Spleen (tissue), 11 donors: ENCODE results near the gene ANKRD42. TPM values are rescaled to one million over a fixed set of nuclear protein-coding genes. Genes with fewer than 3 reads are reported as not detected.
A peak's percentile ranks its signal among the peaks of the same experiment; 100 is the strongest.

Experiments used
- DNase-seq: peaks from one replicate; pipeline ENCODE4 v3.0.0-alpha.2; 2020
- H3K27ac ChIP-seq, 8 donors: fragments of 200-600 bp; sonication (generic) in 7 of 8; 1 replicate in 4 of 8; 2 replicates in 4 of 8; pipeline versions ENCODE4 v1.5.0 to v1.8.0; 2016 to 2021; ENCODE audit warnings: inconsistent platforms in 4 of 8, mild to moderate bottlenecking in 4 of 8, moderate library complexity in 1 of 8
- H3K27me3 ChIP-seq, 7 donors: fragments of 200-600 bp; sonication (generic) in 6 of 7; replicated peaks in 1 of 7; 1 replicate in 4 of 7; 2 replicates in 3 of 7; pipeline versions ENCODE4 v1.5.0 to v1.8.0; 2016 to 2021; ENCODE audit warnings: inconsistent platforms in 3 of 7, mild to moderate bottlenecking in 1 of 7
- H3K36me3 ChIP-seq, 6 donors: fragments of 200-600 bp; sonication (generic) in 5 of 6; 1 replicate in 4 of 6; 2 replicates in 2 of 6; pipeline versions ENCODE4 v1.5.0 to v1.8.0; 2016 to 2021; ENCODE audit warnings: inconsistent platforms in 2 of 6
- H3K4me1 ChIP-seq, 6 donors: fragments of 200-600 bp; sonication (generic) in 5 of 6; 1 replicate in 3 of 6; 2 replicates in 3 of 6; pipeline versions ENCODE4 v1.5.0 to v1.8.0; 2016 to 2021; ENCODE audit warnings: inconsistent platforms in 3 of 6
- H3K4me3 ChIP-seq, 8 donors: fragments of 200-600 bp; sonication (generic) in 7 of 8; 1 replicate in 4 of 8; 2 replicates in 4 of 8; pipeline versions ENCODE4 v1.5.0 to v1.8.0; 2016 to 2021; ENCODE audit warnings: inconsistent platforms in 4 of 8, mild to moderate bottlenecking in 4 of 8, moderate library complexity in 2 of 8
- H3K9me3 ChIP-seq, 8 donors: fragments of 200-600 bp; sonication (generic) in 7 of 8; 1 replicate in 4 of 8; 2 replicates in 4 of 8; pipeline versions ENCODE4 v1.5.0 to v1.8.0; 2016 to 2021; ENCODE audit warnings: inconsistent platforms in 4 of 8
- CTCF ChIP-seq, 11 experiments: fragments of 200-600 bp in 7 of 11; fragments of 450-650 bp in 4 of 11; sonication (generic) in 4 of 11; IDR thresholded peaks in 8 of 11; conservative IDR thresholded peaks in 3 of 11; 1 replicate in 7 of 11; 2 replicates in 4 of 11; pipeline versions ENCODE4 v1.4.0 to v1.8.0; 2016 to 2021; ENCODE audit warnings: antibody characterized with exemption in 11 of 11, inconsistent platforms in 4 of 11, mild to moderate bottlenecking in 1 of 11
- POLR2A ChIP-seq, 3 donors: fragments of 450-650 bp; IDR thresholded peaks; one replicate each; pipeline ENCODE4 v1.5.1; 2017; ENCODE audit warnings: antibody characterized with exemption in 3 of 3, mild to moderate bottlenecking in 1 of 3
- POLR2AphosphoS5 ChIP-seq, 3 donors: sonication (generic); formaldehyde crosslinking; IDR thresholded peaks; one replicate each; pipeline ENCODE4 v1.5.1; 2017; ENCODE audit warnings: antibody characterized with exemption in 3 of 3
- WGBS, 5 donors: extraction: QIAGEN DNeasy Blood & Tissue Kit in 3 of 5; methylation state at CpG; one replicate each; pipeline versions ENCODE4 v1.1.5 to v1.1.7; 2013 to 2018; 5-methylcytosine and 5-hydroxymethylcytosine counted together
- intact Hi-C: fragments of 100-400 bp; cut with DNase I; formaldehyde crosslinking; loops from one replicate; pipeline ENCODE4 v1.15.0; 2023; ENCODE audit warnings: low total_unique reads
- polyA plus RNA-seq, 3 donors: library from polyadenylated mRNA; stranded (reverse); fragments of 200-250 nt; gene quantifications; one replicate each; pipeline ENCODE4 v1.2.1, GENCODE V29; 2013
- total RNA-seq, 7 donors: library from RNA; depleted of rRNA in 3 of 7; stranded (reverse); fragments of >200 nt in 3 of 7; fragmentation: NEBNext Ultra II Directional in 4 of 7; extraction: Animal tissue kit (Norgen Biotek cat#: 25700) in 4 of 7; gene quantifications; one replicate each; pipeline versions ENCODE4 v1.1.0 to v1.2.1, GENCODE V29; 2016 to 2021
- donor health status: healthy with polysubstance abuse.
- donor health status: DM: no; HTN: no; CAD: no; lungs with moderate emphysema.
- donor health status: DM: no; HTN: no; CAD: no.
- donor health status: Bipolar disorder and iron deficiency.
- donor health status: healthy.
- donor health status: DM: no; HTN: no; CAD: no.
- donor health status: DM: yes; HTN: yes; CAD: no.

Gene ANKRD42
- total and polyA plus RNA-seq, 10 donors = 2.8 to 8.6 (median 6.5) TPM

GRCh38 chr11:83192606-83193245 lies 786 bp upstream of the ANKRD42 start:
- H3K36me3 ChIP-seq = peaks cover 0 to 42% (median 30%) of the 10 kb centered on the region in 6 donors
- TF ChIP-seq POLR2AphosphoS5 (IDR thresholded peaks at IDR 0.05) (no peak), CTCF (IDR thresholded peaks at IDR 0.05 in 8 of 11, conservative IDR thresholded peaks at IDR 0.05 in 3 of 11) (no peak), POLR2A (IDR thresholded peaks at IDR 0.05) (no peak)
- DNase-seq = no peak
- no peaks in the 10 kb centered on the region for H3K9me3 ChIP-seq
- H3K4me3 ChIP-seq = peak overlapping the region; percentile 64 to 99 (median 89)
- peaks cover 11 to 58% (median 40%) of the 10 kb centered on the region in 6 donors for H3K4me1 ChIP-seq
- H3K27ac ChIP-seq = peak overlapping the region; percentile 89 to 95 (median 92)
- no peaks in the 10 kb centered on the region for H3K27me3 ChIP-seq
- intact Hi-C loops = loop anchor here (5.0 to 10.0 kb wide), 2 partner anchors 35 to 288 kb away; partner anchors contain the start of genes DDIAS, PCF11 and PRCP
- WGBS, 5 donors = 16 to 24% (median 18%) methylated on average over 8 of the region's 8 CpGs

GRCh38 chr11:83194281-83195142 lies 1.0 kb downstream of the ANKRD42 start:
- intact Hi-C loops = loop anchor here (5.0 to 10.0 kb wide), 2 partner anchors 37 to 290 kb away; partner anchors contain the start of genes DDIAS, PCF11 and PRCP
- peaks cover 0 to 40% (median 24%) of the 10 kb centered on the region in 6 donors for H3K36me3 ChIP-seq
- 1 to 4% (median 2%) methylated on average over 25 to 35 of the region's 35 CpGs for WGBS, 5 donors
- H3K27me3 ChIP-seq = no peaks in the 10 kb centered on the region
- peak overlapping the region; percentile 64 to 99 (median 89) for H3K4me3 ChIP-seq
- no peaks in the 10 kb centered on the region for H3K9me3 ChIP-seq
- peak overlapping the region; percentile 89 to 95 (median 92) for H3K27ac ChIP-seq
- peaks cover 11 to 63% (median 40%) of the 10 kb centered on the region in 6 donors for H3K4me1 ChIP-seq
- DNase-seq = peak; percentile 93
- TF ChIP-seq POLR2A (IDR thresholded peaks at IDR 0.05) = peak in 1 of 3 donors; percentile 12
- no peak for TF ChIP-seq CTCF (IDR thresholded peaks at IDR 0.05 in 8 of 11, conservative IDR thresholded peaks at IDR 0.05 in 3 of 11)
- peak; percentile 63 to 76 (median 74) for TF ChIP-seq POLR2AphosphoS5 (IDR thresholded peaks at IDR 0.05)

- H3K4me1 ChIP-seq = peaks cover 11 to 63% (median 40%) of the 10 kb centered on the region in 6 donors
- no peak for DNase-seq
Measured at GRCh38 chr11:83195143-83195466, 1.6 kb downstream of the ANKRD42 start.

More at GRCh38 chr11:83195143-83195466, 1.6 kb downstream of the ANKRD42 start:
- H3K9me3 ChIP-seq = no peaks in the 10 kb centered on the region
- intact Hi-C loops = loop anchor here (10.0 kb wide), 1 partner anchor 290 kb away; the partner anchor contains the start of genes DDIAS and PRCP
- H3K27me3 ChIP-seq = no peaks in the 10 kb centered on the region
- WGBS, 5 donors = 39 to 62% (median 53%) methylated on average over 4 of the region's 4 CpGs
- peaks cover 0 to 37% (median 18%) of the 10 kb centered on the region in 6 donors for H3K36me3 ChIP-seq
- peak overlapping the region in 7 of 8 donors; percentile 81 to 99 (median 89) for H3K4me3 ChIP-seq
- TF ChIP-seq POLR2AphosphoS5 (IDR thresholded peaks at IDR 0.05) = no peak
- no peak for TF ChIP-seq POLR2A (IDR thresholded peaks at IDR 0.05)
- no peak for TF ChIP-seq CTCF (IDR thresholded peaks at IDR 0.05 in 8 of 11, conservative IDR thresholded peaks at IDR 0.05 in 3 of 11)
- H3K27ac ChIP-seq = peak overlapping the region; percentile 89 to 95 (median 92)
